HG03565 (cell line): Measurements from ENCODE around the gene ADRA2C.

Experiments used
- ATAC-seq: cut with Tn5 transposase; IDR thresholded peaks from one replicate; pipeline ENCODE4 v1.9.1; 2021; ENCODE audit warnings: mild to moderate bottlenecking, moderate library complexity; ENCODE audit not compliant: unreplicated experiment

The ADRA2C gene

GRCh38 chr4:3756343-3757059 is 9.7 kb upstream of the ADRA2C start:
- ATAC-seq, result no peak

- no peak for ATAC-seq
Observed at GRCh38 chr4:3759236-3759635, 6.9 kb upstream of the ADRA2C start.

GRCh38 chr4:3760346-3760745 is 5.8 kb upstream of the ADRA2C start:
- no peak for ATAC-seq

- no peak for ATAC-seq
Observed at GRCh38 chr4:3760841-3761240, 5.3 kb upstream of the ADRA2C start.

- ATAC-seq, result no peak
Observed at GRCh38 chr4:3762264-3762663, 3.9 kb upstream of the ADRA2C start.

GRCh38 chr4:3762753-3763549 is 3.2 kb upstream of the ADRA2C start:
- ATAC-seq, result no peak

GRCh38 chr4:3765271-3766035 is 732 bp upstream of the ADRA2C start:
- no peak for ATAC-seq

GRCh38 chr4:3766785-3767569 is 792 bp downstream of the ADRA2C start:
- no peak for ATAC-seq

GRCh38 chr4:3767570-3768288 is 1.5 kb downstream of the ADRA2C start:
- ATAC-seq, result no peak

- ATAC-seq, result no peak
Observed at GRCh38 chr4:3768842-3769641, 2.9 kb downstream of the ADRA2C start.

- ATAC-seq, result no peak
Observed at GRCh38 chr4:3769642-3770184, 3.5 kb downstream of the ADRA2C start.

- ATAC-seq, result no peak
Observed at GRCh38 chr4:3770323-3771163, 4.4 kb downstream of the ADRA2C start.

GRCh38 chr4:3771164-3771809 is 5.1 kb downstream of the ADRA2C start:
- ATAC-seq, result no peak

GRCh38 chr4:3771939-3772495 is 5.8 kb downstream of the ADRA2C start:
- no peak for ATAC-seq

GRCh38 chr4:3772632-3773031 is 6.4 kb downstream of the ADRA2C start:
- ATAC-seq, result no peak

GRCh38 chr4:3773552-3774001 is 7.4 kb downstream of the ADRA2C start:
- ATAC-seq, result no peak

GRCh38 chr4:3774253-3774883 is 8.2 kb downstream of the ADRA2C start:
- no peak for ATAC-seq
